Ovary (tissue), 9 donors: ENCODE data around the gene VIPR2. TPM values are rescaled to one million over a fixed set of nuclear protein-coding genes. Genes with fewer than 3 reads are reported as not detected.
A peak's percentile ranks its signal among the peaks of the same experiment; 100 is the strongest.

ENCODE experiments used
- DNase-seq, 5 donors: peaks; one replicate each; pipeline ENCODE4 v3.0.0-alpha.2; 2019 to 2020
- H3K27ac ChIP-seq, 2 donors: fragments of 200-600 bp; one replicate each; pipeline versions ENCODE4 v1.5.1 to v1.8.0; 2019 to 2022
- H3K27me3 ChIP-seq: fragments of 200-600 bp; one replicate; pipeline ENCODE4 v1.8.0; 2022
- H3K36me3 ChIP-seq: fragments of 200-600 bp; sonication (generic); one replicate; pipeline ENCODE4 v1.5.1; 2019
- H3K4me1 ChIP-seq: one replicate; pipeline ENCODE4 v1.8.1; 2013; ENCODE audit warnings: mild to moderate bottlenecking, moderate library complexity; ENCODE audit not compliant: insufficient read depth
- H3K4me3 ChIP-seq: fragments of 200-600 bp; sonication (generic); one replicate; pipeline ENCODE4 v1.5.1; 2017
- H3K9me3 ChIP-seq, 2 donors: fragments of 200-600 bp in 1 of 2; sonication (generic) in 1 of 2; one replicate each; pipeline versions ENCODE4 v1.5.1 to v1.8.1; 2013 to 2019; ENCODE audit warnings: mild to moderate bottlenecking in 1 of 2, moderate library complexity in 1 of 2
- CTCF ChIP-seq, 3 donors: fragments of 450-650 bp in 2 of 3; fragments of 200-600 bp in 1 of 3; IDR thresholded peaks; one replicate each; pipeline versions ENCODE4 v1.5.1 to v1.8.0; 2016 to 2022; ENCODE audit warnings: antibody characterized with exemption in 3 of 3, mild to moderate bottlenecking in 1 of 3
- EP300 ChIP-seq: sonication (generic); formaldehyde crosslinking; IDR thresholded peaks from one replicate; pipeline ENCODE4 v1.6.1; 2017; ENCODE audit warnings: antibody characterized with exemption
- POLR2A ChIP-seq: fragments of 450-650 bp; IDR thresholded peaks from one replicate; pipeline ENCODE4 v1.6.1; 2017; ENCODE audit warnings: antibody characterized with exemption, mild to moderate bottlenecking, moderate library complexity
- WGBS, 3 donors: extraction: QIAGEN DNeasy Blood & Tissue Kit in 1 of 3; methylation state at CpG; one replicate each; pipeline versions ENCODE4 v1.1.5 to v1.1.7; 2013 to 2017; 5-methylcytosine and 5-hydroxymethylcytosine counted together
- intact Hi-C, 4 donors: fragments of 100-400 bp; cut with DNase I; formaldehyde crosslinking; loops; one replicate each; pipeline versions ENCODE4 v1.11.0 to v1.15.1; 2022 to 2023
- polyA plus RNA-seq, 2 donors: library from polyadenylated mRNA; stranded (reverse); fragments of 200-250 nt in 1 of 2; fragments of 350-450 nt in 1 of 2; fragmentation: Illumina TruSeq in 1 of 2; extraction: RNeasy Lipid Tissue Mini Kit (QIAGEN cat#74804) in 1 of 2; gene quantifications; one replicate each; pipeline ENCODE4 v1.2.3, GENCODE V29; 2013 to 2014
- total RNA-seq, 7 donors: library from RNA; depleted of rRNA in 2 of 7; stranded (reverse); fragments of >200 nt in 2 of 7; fragmentation: NEBNext Ultra II Directional in 3 of 7; extraction: Animal tissue kit (Norgen Biotek cat#: 25700) in 3 of 7; gene quantifications; one replicate each; pipeline versions ENCODE4 v1.1.0 to v1.2.4, GENCODE V29; 2016 to 2023
- donor health status: DM: no; HTN: no; CAD: no; lungs with moderate emphysema.
- donor health status: DM: no; HTN: no; CAD: no.
- donor health status: Bipolar disorder and iron deficiency.
- donor health status: DM: yes; HTN: yes; CAD: no.
- donor health status: DM: no; HTN: no; CAD: no.
- donor health status: DM: yes; HTN: yes; CAD: no.

The VIPR2 gene
- total and polyA plus RNA-seq, 9 donors: 3.6 to 18.0 (median 9.0) TPM

- no peak for TF ChIP-seq POLR2A
- no peak for TF ChIP-seq CTCF (IDR thresholded peaks at IDR 0.05)
- no peak for TF ChIP-seq EP300
- DNase-seq: peak in 1 of 5 donors; percentile 14
These were observed 120.9 kb downstream of the VIPR2 start for GRCh38 chr7:159023746-159024145.

GRCh38 chr7:159023206-159023605 lies 121.5 kb downstream of the VIPR2 start:
- no peak overlapping the region for H3K27ac ChIP-seq
- H3K4me1 ChIP-seq: peaks cover 12% of the 10 kb centered on the region
- TF ChIP-seq POLR2A (no peak), EP300 (no peak), CTCF (IDR thresholded peaks at IDR 0.05) (no peak)
- DNase-seq: peak in 1 of 5 donors; percentile 13
- H3K36me3 ChIP-seq: no peaks in the 10 kb centered on the region
- WGBS, 3 donors: 93 to 99% (median 95%) methylated on average over 17 of the region's 17 CpGs
- no peaks in the 10 kb centered on the region for H3K27me3 ChIP-seq
- H3K9me3 ChIP-seq: no peaks in the 10 kb centered on the region
- intact Hi-C loops: no loop called here
- no peak overlapping the region for H3K4me3 ChIP-seq

More at GRCh38 chr7:159023746-159024145, 120.9 kb downstream of the VIPR2 start:
- H3K4me3 ChIP-seq: no peak overlapping the region
- H3K9me3 ChIP-seq: no peaks in the 10 kb centered on the region
- intact Hi-C loops: no loop called here
- no peaks in the 10 kb centered on the region for H3K36me3 ChIP-seq
- no peaks in the 10 kb centered on the region for H3K27me3 ChIP-seq
- 87 to 90% (median 87%) methylated on average over 12 of the region's 12 CpGs for WGBS, 3 donors
- H3K27ac ChIP-seq: no peak overlapping the region
- H3K4me1 ChIP-seq: peaks cover 12% of the 10 kb centered on the region

DNA sequence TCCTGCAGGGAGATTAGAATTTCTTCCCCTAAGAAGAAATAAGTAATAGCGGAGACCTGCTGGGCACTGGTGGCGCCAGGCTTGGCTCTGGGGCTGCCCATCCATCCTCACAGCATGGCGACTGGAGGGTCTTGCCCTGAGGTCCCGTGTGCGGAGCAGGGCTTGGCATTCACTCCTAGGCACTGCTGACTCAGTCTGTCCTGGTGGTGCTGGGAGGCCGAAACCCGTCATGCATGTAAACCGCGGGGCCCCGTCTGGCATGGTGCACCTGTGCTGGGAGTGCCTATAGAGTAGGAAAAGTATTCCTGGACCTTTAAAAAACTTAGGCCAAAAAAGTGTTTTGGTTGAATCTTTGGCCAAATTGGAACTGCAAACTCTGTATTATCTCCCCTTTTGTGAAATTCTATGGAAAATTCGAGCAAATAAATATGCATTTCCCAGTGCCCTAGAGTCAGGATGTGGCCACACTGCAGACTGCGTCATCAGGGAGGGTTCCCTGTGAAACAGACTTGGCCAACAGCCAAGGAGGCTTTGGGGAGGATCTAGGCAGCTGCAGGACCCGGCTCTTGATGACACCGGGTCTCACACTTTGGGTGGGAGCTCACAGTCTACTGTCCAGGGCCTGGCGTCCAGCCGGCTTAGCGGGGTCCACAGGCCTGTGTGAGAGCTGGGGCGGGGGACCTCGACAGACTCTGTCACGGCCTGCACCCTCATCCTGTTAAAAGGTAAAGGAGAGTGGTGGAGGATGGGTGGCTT lies 122.3 kb downstream of the VIPR2 start:
- H3K4me3 ChIP-seq: no peak overlapping the region
- peak in 1 of 5 donors; percentile 28 for DNase-seq
- TF ChIP-seq EP300 (no peak), CTCF (IDR thresholded peaks at IDR 0.05) (no peak), POLR2A (no peak)
- H3K9me3 ChIP-seq: no peaks in the 10 kb centered on the region
- no peaks in the 10 kb centered on the region for H3K27me3 ChIP-seq
- intact Hi-C loops: no loop called here
- H3K36me3 ChIP-seq: no peaks in the 10 kb centered on the region
- 73 to 79% (median 78%) methylated on average over 20 of the region's 20 CpGs for WGBS, 3 donors
- no peak overlapping the region for H3K27ac ChIP-seq
- H3K4me1 ChIP-seq: peaks cover 7% of the 10 kb centered on the region

DNA sequence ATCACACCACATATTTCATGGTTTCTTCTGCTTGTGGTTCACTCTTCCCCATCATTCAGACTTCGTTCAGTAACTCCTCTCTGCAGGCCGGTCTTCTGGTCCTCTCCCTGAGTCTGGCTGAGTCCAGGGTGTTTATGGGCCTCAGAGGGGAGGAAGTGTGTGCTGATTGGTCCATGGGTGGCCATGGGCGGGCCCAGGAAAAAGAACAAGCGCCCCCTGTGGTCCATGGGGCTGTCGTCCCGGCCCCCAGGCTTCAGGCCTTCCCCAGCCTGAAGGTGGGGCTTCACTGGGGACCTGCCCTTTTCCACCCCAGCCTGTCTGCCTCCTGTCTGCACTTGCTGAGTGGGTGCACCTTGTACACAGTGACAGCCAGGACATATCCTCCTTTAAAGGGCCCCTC lies 123.7 kb downstream of the VIPR2 start:
- peak in 1 of 5 donors; percentile 21 for DNase-seq

DNA sequence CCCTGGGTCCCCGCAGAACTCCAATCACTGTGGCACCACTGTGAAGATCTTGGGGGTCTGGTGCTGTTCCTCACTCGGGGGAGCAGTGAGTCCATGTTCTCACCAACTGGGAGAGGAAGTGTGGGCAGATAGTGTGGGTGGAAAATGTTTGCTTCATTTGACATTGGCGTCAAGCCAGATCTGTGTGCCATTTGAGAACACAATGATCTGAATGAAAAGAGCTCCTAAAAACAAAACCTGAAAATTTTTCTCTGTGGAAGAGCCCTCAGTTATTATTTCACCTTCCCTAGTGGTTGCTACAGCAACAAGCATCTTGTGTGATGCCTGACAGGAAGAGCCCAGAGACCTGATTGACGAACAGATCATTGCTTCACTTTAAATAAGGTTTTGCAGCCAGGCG lies 125.6 kb downstream of the VIPR2 start:
- H3K36me3 ChIP-seq: no peaks in the 10 kb centered on the region
- peaks cover 10% of the 10 kb centered on the region for H3K4me1 ChIP-seq
- H3K9me3 ChIP-seq: no peaks in the 10 kb centered on the region
- TF ChIP-seq POLR2A (no peak), EP300 (no peak), CTCF (IDR thresholded peaks at IDR 0.05) (no peak)
- WGBS, 3 donors: 70 to 73% (median 71%) methylated on average over 5 of the region's 5 CpGs
- no peak overlapping the region for H3K4me3 ChIP-seq
- no peak overlapping the region for H3K27ac ChIP-seq
- H3K27me3 ChIP-seq: no peaks in the 10 kb centered on the region
- intact Hi-C loops: no loop called here
- DNase-seq: peak in 1 of 5 donors; percentile 31

More for the DNA sequence above, 123.7 kb downstream of the VIPR2 start:
- Histone ChIP-seq H3K36me3 (no peaks in the 10 kb centered on the region), H3K27me3 (no peaks in the 10 kb centered on the region), H3K27ac (no peak overlapping the region), H3K4me1 (peaks cover 2% of the 10 kb centered on the region), H3K9me3 (no peaks in the 10 kb centered on the region), H3K4me3 (no peak overlapping the region)
- 80 to 84% (median 82%) methylated on average over 6 of the region's 6 CpGs for WGBS, 3 donors
- intact Hi-C loops: no loop called here
- no peak for TF ChIP-seq EP300
